Dendritic cell treated with granulocyte-macrophage colony-stimulating factor and Interleukin-4, amounts not matched to agents 40 ng/mL and 50 ng/mL, for 4 days (primary cell): ENCODE results near the gene HDGF.

Experiments used
- H3K27ac Mint-ChIP-seq: one replicate; pipeline ENCODE4 v1.8.0; 2022; ENCODE audit warnings: mild to moderate bottlenecking, mixed read lengths
- H3K27me3 Mint-ChIP-seq: one replicate; pipeline ENCODE4 v1.8.0; 2022; ENCODE audit warnings: mild to moderate bottlenecking, mixed read lengths
- H3K36me3 Mint-ChIP-seq: one replicate; pipeline ENCODE4 v1.8.0; 2022; ENCODE audit warnings: low read depth, mixed read lengths
- H3K4me1 Mint-ChIP-seq: one replicate; pipeline ENCODE4 v1.8.0; 2022; ENCODE audit warnings: low read depth, mixed read lengths
- H3K4me3 Mint-ChIP-seq: one replicate; pipeline ENCODE4 v1.8.0; 2022; ENCODE audit warnings: mild to moderate bottlenecking, moderate library complexity, mixed read lengths
- H3K9me3 Mint-ChIP-seq: one replicate; pipeline ENCODE4 v1.8.0; 2022; ENCODE audit warnings: mixed read lengths
- intact Hi-C: fragments of 100-400 bp; cut with micrococcal nuclease; formaldehyde crosslinking; loops from one replicate; pipeline ENCODE4 v1.15.0; 2022

HDGF gene

GRCh38 chr1:156733989-156734584 is 17.4 kb downstream of the HDGF start:
- Mint-ChIP-seq H3K4me3 (no peak overlapping the region), H3K36me3 (peaks cover 68% of the 10 kb centered on the region), H3K27me3 (no peaks in the 10 kb centered on the region), H3K9me3 (no peaks in the 10 kb centered on the region), H3K4me1 (peaks cover 18% of the 10 kb centered on the region), H3K27ac (no peak overlapping the region)
- intact Hi-C loops = no loop called here

GRCh38 chr1:156728599-156729462 is 22.6 kb downstream of the HDGF start, which contains the start of gene ISG20L2:
Gene ISG20L2, minus strand, starts transcription at chr1:156728766. Its CDS starts 1,114 bp downstream, at chr1:156727652.
- peaks cover 23% of the 10 kb centered on the region for H3K4me1 Mint-ChIP-seq
- no peak within 1 kb of the TSS for H3K4me3 Mint-ChIP-seq
- no peaks in the 10 kb centered on the region for H3K27me3 Mint-ChIP-seq
- intact Hi-C loops = loop anchor here (1.0 kb wide), 3 partner anchors 12 to 163 kb away; partner anchors contain the start of genes MRPL24 and PRCC
- H3K9me3 Mint-ChIP-seq = no peaks in the 10 kb centered on the region
- H3K27ac Mint-ChIP-seq = no peak within 1 kb of the TSS
- peaks cover 25% of the 10 kb centered on the region for H3K36me3 Mint-ChIP-seq

GRCh38 chr1:156727926-156728598 is 23.4 kb downstream of the HDGF start, which contains the start of gene METTL25B:
Gene METTL25B, plus strand, starts transcription at chr1:156728469. Its CDS starts 636 bp downstream, at chr1:156729105.
- Mint-ChIP-seq H3K27me3 (no peaks in the 10 kb centered on the region), H3K4me1 (peaks cover 24% of the 10 kb centered on the region), H3K4me3 (no peak within 1 kb of the TSS), H3K27ac (no peak within 1 kb of the TSS), H3K9me3 (no peaks in the 10 kb centered on the region), H3K36me3 (peaks cover 17% of the 10 kb centered on the region)
- intact Hi-C loops = loop anchor here (1.0 kb wide), 3 partner anchors 13 to 164 kb away; partner anchors contain the start of genes MRPL24 and PRCC

- Mint-ChIP-seq H3K9me3 (no peaks in the 10 kb centered on the region), H3K36me3 (peaks cover 11% of the 10 kb centered on the region), H3K27me3 (no peaks in the 10 kb centered on the region), H3K27ac (no peak overlapping the region), H3K4me1 (peaks cover 24% of the 10 kb centered on the region), H3K4me3 (no peak overlapping the region)
- intact Hi-C loops = no loop called here
Measured at GRCh38 chr1:156727492-156727891, 24.0 kb downstream of the HDGF start.

GRCh38 chr1:156726549-156727226 is 24.8 kb downstream of the HDGF start:
- Mint-ChIP-seq H3K36me3 (peaks cover 3% of the 10 kb centered on the region), H3K27ac (no peak overlapping the region), H3K27me3 (no peaks in the 10 kb centered on the region), H3K4me3 (no peak overlapping the region), H3K9me3 (no peaks in the 10 kb centered on the region), H3K4me1 (peaks cover 22% of the 10 kb centered on the region)
- intact Hi-C loops = no loop called here

- H3K4me1 Mint-ChIP-seq = peaks cover 23% of the 10 kb centered on the region
- intact Hi-C loops = loop anchor here (1.0 kb wide), 1 partner anchor 36 kb away; no protein-coding TSS in a partner anchor
- no peaks in the 10 kb centered on the region for H3K36me3 Mint-ChIP-seq
Measured at GRCh38 chr1:156725683-156726280, 25.7 kb downstream of the HDGF start.

GRCh38 chr1:156721535-156721934 is 29.9 kb downstream of the HDGF start:
- Mint-ChIP-seq H3K4me1 (peaks cover 13% of the 10 kb centered on the region), H3K4me3 (no peak overlapping the region), H3K36me3 (peaks cover 8% of the 10 kb centered on the region), H3K27me3 (no peaks in the 10 kb centered on the region), H3K27ac (no peak overlapping the region), H3K9me3 (no peaks in the 10 kb centered on the region)
- intact Hi-C loops = no loop called here

More at GRCh38 chr1:156725683-156726280, 25.7 kb downstream of the HDGF start:
- H3K27ac Mint-ChIP-seq = no peak overlapping the region
- no peaks in the 10 kb centered on the region for H3K9me3 Mint-ChIP-seq
- no peaks in the 10 kb centered on the region for H3K27me3 Mint-ChIP-seq
- no peak overlapping the region for H3K4me3 Mint-ChIP-seq

GRCh38 chr1:156721131-156721530 is 30.3 kb downstream of the HDGF start:
- Mint-ChIP-seq H3K27me3 (no peaks in the 10 kb centered on the region), H3K36me3 (peaks cover 12% of the 10 kb centered on the region), H3K9me3 (no peaks in the 10 kb centered on the region), H3K4me3 (no peak overlapping the region), H3K4me1 (peaks cover 15% of the 10 kb centered on the region), H3K27ac (no peak overlapping the region)
- intact Hi-C loops = no loop called here

- intact Hi-C loops = no loop called here
- H3K27ac Mint-ChIP-seq = no peak overlapping the region
- peaks cover 13% of the 10 kb centered on the region for H3K4me1 Mint-ChIP-seq
- H3K36me3 Mint-ChIP-seq = peaks cover 28% of the 10 kb centered on the region
- H3K4me3 Mint-ChIP-seq = no peak overlapping the region
- H3K27me3 Mint-ChIP-seq = no peaks in the 10 kb centered on the region
- H3K9me3 Mint-ChIP-seq = no peaks in the 10 kb centered on the region
Measured at GRCh38 chr1:156717351-156717750, 34.1 kb downstream of the HDGF start.

- intact Hi-C loops = no loop called here
- Mint-ChIP-seq H3K9me3 (no peaks in the 10 kb centered on the region), H3K4me1 (peaks cover 17% of the 10 kb centered on the region), H3K27ac (no peak overlapping the region), H3K36me3 (peaks cover 28% of the 10 kb centered on the region), H3K4me3 (no peak overlapping the region), H3K27me3 (peaks cover 3% of the 10 kb centered on the region)
Measured at GRCh38 chr1:156714830-156715229, 36.6 kb downstream of the HDGF start.

GRCh38 chr1:156712626-156713025 is 38.8 kb downstream of the HDGF start:
- Mint-ChIP-seq H3K4me1 (peaks cover 35% of the 10 kb centered on the region), H3K27me3 (peaks cover 23% of the 10 kb centered on the region), H3K36me3 (peaks cover 28% of the 10 kb centered on the region), H3K9me3 (no peaks in the 10 kb centered on the region), H3K4me3 (no peak overlapping the region), H3K27ac (no peak overlapping the region)
- intact Hi-C loops = no loop called here

GRCh38 chr1:156711011-156711817 is 40.3 kb downstream of the HDGF start:
- no peak overlapping the region for H3K4me3 Mint-ChIP-seq
- H3K9me3 Mint-ChIP-seq = no peaks in the 10 kb centered on the region
- H3K36me3 Mint-ChIP-seq = peaks cover 17% of the 10 kb centered on the region
- peaks cover 47% of the 10 kb centered on the region for H3K4me1 Mint-ChIP-seq
- no peak overlapping the region for H3K27ac Mint-ChIP-seq
- intact Hi-C loops = no loop called here
- H3K27me3 Mint-ChIP-seq = peaks cover 37% of the 10 kb centered on the region
